GM19023 (cell line): Measurements from ENCODE around the gene MGP.

ENCODE experiments used
- ATAC-seq: cut with Tn5 transposase; IDR thresholded peaks from one replicate; pipeline ENCODE4 v1.9.1; 2021; ENCODE audit warnings: mild to moderate bottlenecking, moderate library complexity; ENCODE audit not compliant: unreplicated experiment

Gene MGP

GRCh38 chr12:14833336-14833735 is 52.3 kb downstream of the MGP start:
- no peak for ATAC-seq
